Stomach (tissue), 4 donors: ENCODE results near the gene USP7.

Source experiments
- CTCF ChIP-seq, 7 experiments: fragments of 450-650 bp in 4 of 7; fragments of 200-600 bp in 3 of 7; sonication (generic) in 3 of 7; IDR thresholded peaks; one replicate each; pipeline ENCODE4 v1.5.1; 2016 to 2019; ENCODE audit warnings: antibody characterized with exemption in 7 of 7, control low read depth in 2 of 7, mild to moderate bottlenecking in 1 of 7
- EP300 ChIP-seq: sonication (generic); formaldehyde crosslinking; IDR thresholded peaks from one replicate; pipeline ENCODE4 v1.6.1; 2017; ENCODE audit warnings: antibody characterized with exemption
- POLR2AphosphoS5 ChIP-seq, 3 donors: sonication (generic); formaldehyde crosslinking; IDR thresholded peaks; one replicate each; pipeline ENCODE4 v1.6.1; 2016; ENCODE audit warnings: antibody characterized with exemption in 3 of 3

GRCh38 chr16:8853150-8853549 is 110.6 kb downstream of the USP7 start:
- no peak for TF ChIP-seq CTCF (IDR thresholded peaks at IDR 0.05)
- TF ChIP-seq POLR2AphosphoS5 (IDR thresholded peaks at IDR 0.05), result no peak
- TF ChIP-seq EP300, result no peak
